ENCODE measurements around the gene PEX13.

- TF ChIP-seq, protein P1, sequence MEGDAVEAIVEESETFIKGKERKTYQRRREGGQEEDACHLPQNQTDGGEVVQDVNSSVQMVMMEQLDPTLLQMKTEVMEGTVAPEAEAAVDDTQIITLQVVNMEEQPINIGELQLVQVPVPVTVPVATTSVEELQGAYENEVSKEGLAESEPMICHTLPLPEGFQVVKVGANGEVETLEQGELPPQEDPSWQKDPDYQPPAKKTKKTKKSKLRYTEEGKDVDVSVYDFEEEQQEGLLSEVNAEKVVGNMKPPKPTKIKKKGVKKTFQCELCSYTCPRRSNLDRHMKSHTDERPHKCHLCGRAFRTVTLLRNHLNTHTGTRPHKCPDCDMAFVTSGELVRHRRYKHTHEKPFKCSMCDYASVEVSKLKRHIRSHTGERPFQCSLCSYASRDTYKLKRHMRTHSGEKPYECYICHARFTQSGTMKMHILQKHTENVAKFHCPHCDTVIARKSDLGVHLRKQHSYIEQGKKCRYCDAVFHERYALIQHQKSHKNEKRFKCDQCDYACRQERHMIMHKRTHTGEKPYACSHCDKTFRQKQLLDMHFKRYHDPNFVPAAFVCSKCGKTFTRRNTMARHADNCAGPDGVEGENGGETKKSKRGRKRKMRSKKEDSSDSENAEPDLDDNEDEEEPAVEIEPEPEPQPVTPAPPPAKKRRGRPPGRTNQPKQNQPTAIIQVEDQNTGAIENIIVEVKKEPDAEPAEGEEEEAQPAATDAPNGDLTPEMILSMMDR (conservative IDR thresholded peaks at IDR 0.05): no peak
- TF ChIP-seq ZFX (IDR thresholded peaks at IDR 0.05): no peak
These were observed 68.4 kb downstream of the PEX13 start for GRCh38 chr2:61085883-61086282.
